Kidney (tissue), 14 donors: ENCODE results near the gene VPS52. TPM values are rescaled to one million over a fixed set of nuclear protein-coding genes. Genes with fewer than 3 reads are reported as not detected.

Source experiments
- DNase-seq, 5 donors: peaks; one replicate each; pipeline ENCODE4 v3.0.0-alpha.2; 2013 to 2020
- FAIRE-seq: peaks from 2 replicates; lab custom pipeline; 2012; peaks lifted over from hg19 to GRCh38; lab: Jason Lieb, UNC
- H3K27ac ChIP-seq, 2 donors: one replicate each; pipeline ENCODE4 v1.7.0; 2013; ENCODE audit warnings: low read depth in 2 of 2, low read length in 2 of 2, inconsistent platforms in 1 of 2
- H3K27me3 ChIP-seq: one replicate; pipeline ENCODE4 v1.7.1; 2013; ENCODE audit warnings: low read length, inconsistent platforms; ENCODE audit not compliant: control insufficient read depth, insufficient read depth
- H3K36me3 ChIP-seq, 3 donors: one replicate each; pipeline versions ENCODE4 v1.7.0 to v1.7.1; 2013; ENCODE audit warnings: low read length in 3 of 3, control low read depth in 1 of 3, inconsistent platforms in 1 of 3; ENCODE audit not compliant: insufficient read depth in 3 of 3, control insufficient read depth in 2 of 3
- H3K4me1 ChIP-seq, 3 donors: one replicate each; pipeline versions ENCODE4 v1.7.0 to v1.7.1; 2013; ENCODE audit warnings: low read length in 3 of 3, inconsistent platforms in 1 of 3, low read depth in 1 of 3; ENCODE audit not compliant: control insufficient read depth in 2 of 3, insufficient read depth in 2 of 3
- H3K4me3 ChIP-seq, 3 donors: one replicate each; pipeline versions ENCODE4 v1.7.0 to v1.8.1; 2013; ENCODE audit warnings: low read length in 3 of 3, control low read depth in 1 of 3, inconsistent platforms in 1 of 3
- H3K9ac ChIP-seq, 3 donors: one replicate each; pipeline versions ENCODE4 v1.7.0 to v1.7.1; 2013; ENCODE audit warnings: low read length in 3 of 3, control low read depth in 1 of 3, inconsistent platforms in 1 of 3
- H3K9me3 ChIP-seq, 3 donors: one replicate each; pipeline versions ENCODE4 v1.7.0 to v1.7.1; 2013; ENCODE audit warnings: low read length in 3 of 3, control low read depth in 1 of 3, inconsistent platforms in 1 of 3; ENCODE audit not compliant: control insufficient read depth in 2 of 3, insufficient read depth in 1 of 3
- intact Hi-C: fragments of 100-400 bp; cut with DNase I; formaldehyde crosslinking; loops from one replicate; pipeline ENCODE4 v1.11.1; 2022
- polyA plus RNA-seq: library from polyadenylated mRNA; stranded (reverse); fragments of 350-450 nt; fragmentation: Illumina TruSeq; extraction: RNeasy Lipid Tissue Mini Kit (QIAGEN cat#74804); gene quantifications from one replicate; pipeline ENCODE4 v1.2.3, GENCODE V29; 2014; ENCODE audit warnings: low read depth, low replicate concordance; ENCODE audit not compliant: insufficient read depth
- total RNA-seq: library from RNA; stranded (reverse); fragmentation: NEBNext Ultra II Directional; extraction: Animal tissue kit (Norgen Biotek cat#: 25700); gene quantifications from one replicate; pipeline ENCODE4 v1.2.1, GENCODE V29; 2021
- TF ChIP-seq, protein P1 (sequence below): IDR thresholded peaks from 3 replicates; pipeline ENCODE4 v1.5.1; 2012; ENCODE audit warnings: mild to moderate bottlenecking, moderate library complexity, borderline replicate concordance; ENCODE audit not compliant: insufficient read depth; ENCODE audit errors: extremely low read depth
- donor health status: control.
- donor health status: control.
- donor health status: control.
- donor health status: control.
- donor health status: control.
- donor health status: DM: yes; HTN: yes; CAD: no.
- donor health status: Normal renal cell carcinoma (clear cell type).

VPS52 gene
- total and polyA plus RNA-seq, 2 donors from 2014 or later, result 35.8 to 64.4 TPM

DNA sequence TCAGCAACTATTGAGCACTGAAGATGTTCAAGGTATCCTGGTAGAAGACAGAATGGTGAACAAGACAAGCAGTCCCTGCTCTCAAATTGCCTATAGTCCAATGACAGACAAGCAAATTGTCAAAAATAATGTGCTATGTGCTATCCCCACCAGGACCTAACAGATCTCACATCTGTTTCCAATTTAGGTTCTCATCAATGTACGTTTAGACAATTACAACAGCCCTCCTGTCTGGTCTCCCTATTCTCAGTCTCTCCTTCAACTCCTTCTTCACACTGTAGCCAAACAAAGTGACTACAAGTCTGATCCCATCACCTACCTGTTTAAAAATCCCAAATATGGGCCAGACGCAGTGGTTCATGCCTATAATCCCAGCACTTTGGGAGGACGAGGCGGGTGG is 34.7 kb upstream of the VPS52 start:
- H3K27ac ChIP-seq, result no peak overlapping the region
- H3K36me3 ChIP-seq, result peaks cover 4 to 19% (median 15%) of the 10 kb centered on the region in 3 donors
- H3K27me3 ChIP-seq, result no peaks in the 10 kb centered on the region
- FAIRE-seq (no peak), DNase-seq (no peak)
- no peak overlapping the region for H3K9ac ChIP-seq
- no peaks in the 10 kb centered on the region for H3K9me3 ChIP-seq
- H3K4me3 ChIP-seq, result no peak overlapping the region
- intact Hi-C loops, result no loop called here
- TF ChIP-seq, protein P1, sequence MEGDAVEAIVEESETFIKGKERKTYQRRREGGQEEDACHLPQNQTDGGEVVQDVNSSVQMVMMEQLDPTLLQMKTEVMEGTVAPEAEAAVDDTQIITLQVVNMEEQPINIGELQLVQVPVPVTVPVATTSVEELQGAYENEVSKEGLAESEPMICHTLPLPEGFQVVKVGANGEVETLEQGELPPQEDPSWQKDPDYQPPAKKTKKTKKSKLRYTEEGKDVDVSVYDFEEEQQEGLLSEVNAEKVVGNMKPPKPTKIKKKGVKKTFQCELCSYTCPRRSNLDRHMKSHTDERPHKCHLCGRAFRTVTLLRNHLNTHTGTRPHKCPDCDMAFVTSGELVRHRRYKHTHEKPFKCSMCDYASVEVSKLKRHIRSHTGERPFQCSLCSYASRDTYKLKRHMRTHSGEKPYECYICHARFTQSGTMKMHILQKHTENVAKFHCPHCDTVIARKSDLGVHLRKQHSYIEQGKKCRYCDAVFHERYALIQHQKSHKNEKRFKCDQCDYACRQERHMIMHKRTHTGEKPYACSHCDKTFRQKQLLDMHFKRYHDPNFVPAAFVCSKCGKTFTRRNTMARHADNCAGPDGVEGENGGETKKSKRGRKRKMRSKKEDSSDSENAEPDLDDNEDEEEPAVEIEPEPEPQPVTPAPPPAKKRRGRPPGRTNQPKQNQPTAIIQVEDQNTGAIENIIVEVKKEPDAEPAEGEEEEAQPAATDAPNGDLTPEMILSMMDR, result no peak
- H3K4me1 ChIP-seq, result peaks cover 0 to 3% (median 0%) of the 10 kb centered on the region in 3 donors

DNA sequence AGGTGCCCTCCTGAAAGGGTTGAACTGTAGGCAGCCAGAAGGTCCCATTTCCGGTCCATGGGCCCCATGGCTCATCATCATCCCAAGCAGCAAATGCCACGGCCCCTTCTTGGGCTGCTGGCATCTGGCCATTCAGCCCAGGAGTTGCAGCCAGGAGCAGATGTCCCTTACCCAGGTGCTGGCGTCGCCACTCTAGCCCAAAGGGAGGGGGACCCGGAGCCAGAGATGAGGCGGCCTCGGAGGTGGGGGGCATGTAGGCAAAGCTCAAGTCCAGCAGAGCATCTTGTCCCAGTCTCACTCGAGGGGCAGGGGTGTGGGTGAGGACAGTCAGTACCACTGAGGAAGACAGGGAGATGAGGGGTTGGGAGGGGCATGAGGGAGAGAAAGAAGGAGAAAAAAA is 33.4 kb upstream of the VPS52 start:
- Histone ChIP-seq H3K27me3 (no peaks in the 10 kb centered on the region), H3K4me3 (no peak overlapping the region), H3K36me3 (peaks cover 4 to 19% (median 15%) of the 10 kb centered on the region in 3 donors), H3K27ac (no peak overlapping the region), H3K4me1 (peaks cover 0 to 3% (median 0%) of the 10 kb centered on the region in 3 donors), H3K9ac (no peak overlapping the region), H3K9me3 (no peaks in the 10 kb centered on the region)
- TF ChIP-seq, protein P1, result no peak
- no peak for DNase-seq
- intact Hi-C loops, result no loop called here
- no peak for FAIRE-seq

DNA sequence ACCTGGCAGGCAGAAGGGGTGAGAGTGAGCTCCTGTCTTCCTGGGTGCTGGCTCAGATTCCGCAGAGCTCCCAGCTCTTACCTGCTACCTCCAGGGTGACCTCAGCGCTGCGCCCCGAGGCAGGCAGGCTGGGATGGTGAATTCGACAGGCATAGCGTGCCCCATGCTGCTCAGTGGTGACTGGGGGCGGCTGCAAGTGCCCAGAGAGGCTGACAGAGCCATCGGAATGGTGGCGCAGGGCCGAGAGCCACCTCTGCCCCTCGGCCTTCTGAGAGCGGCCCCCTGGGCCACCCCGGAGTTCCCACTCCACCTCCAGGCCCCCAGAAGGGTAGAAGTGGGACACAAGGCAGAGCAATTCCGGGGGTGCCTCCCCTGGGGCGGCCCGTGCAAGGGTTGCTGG is 32.5 kb upstream of the VPS52 start:
- DNase-seq, result peak in 1 of 5 donors; percentile 59
- intact Hi-C loops, result no loop called here
- Histone ChIP-seq H3K4me3 (no peak overlapping the region), H3K27me3 (no peaks in the 10 kb centered on the region), H3K27ac (no peak overlapping the region), H3K9me3 (no peaks in the 10 kb centered on the region), H3K36me3 (peaks cover 4 to 19% (median 15%) of the 10 kb centered on the region in 3 donors), H3K9ac (no peak overlapping the region), H3K4me1 (peaks cover 0 to 3% (median 0%) of the 10 kb centered on the region in 3 donors)
- no peak for FAIRE-seq
- TF ChIP-seq, protein P1, result no peak

DNA sequence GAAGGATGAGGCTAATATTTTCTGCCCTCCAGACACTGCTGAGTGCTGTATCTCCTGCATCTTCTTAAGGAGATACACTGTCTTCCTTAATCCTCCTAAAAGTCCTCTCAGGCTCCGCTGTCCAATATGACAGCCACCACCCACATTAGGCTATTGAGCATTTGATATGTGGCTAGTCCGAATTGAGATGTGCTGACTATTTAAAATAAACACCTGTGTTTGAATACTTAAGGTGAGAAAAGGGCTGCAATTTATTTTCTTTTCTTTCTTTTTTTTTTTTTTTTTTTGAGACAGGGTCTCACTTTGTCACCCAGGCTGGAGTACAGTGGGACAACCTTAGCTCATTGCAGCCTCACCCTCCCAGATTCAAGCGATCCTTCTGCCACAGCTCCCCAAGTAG is 30.2 kb upstream of the VPS52 start:
- Histone ChIP-seq H3K36me3 (peaks cover 4 to 19% (median 15%) of the 10 kb centered on the region in 3 donors), H3K4me3 (no peak overlapping the region), H3K9ac (no peak overlapping the region), H3K27ac (no peak overlapping the region), H3K27me3 (no peaks in the 10 kb centered on the region), H3K4me1 (peaks cover 0 to 11% (median 0%) of the 10 kb centered on the region in 3 donors), H3K9me3 (no peaks in the 10 kb centered on the region)
- TF ChIP-seq, protein P1, result no peak
- FAIRE-seq (no peak), DNase-seq (peak in 1 of 5 donors; percentile 4)
- intact Hi-C loops, result no loop called here
